HEK293 (cell line): ENCODE measurements around the gene HOGA1.

Experiments used
- CTCF ChIA-PET: fragments of 350-600 bp; formaldehyde crosslinking; extraction: SDS; loops from one replicate; lab custom pipeline; 2021; ENCODE audit warnings: antibody characterized with exemption; lab: Yijun Ruan, JAX
- POLR2A ChIA-PET: fragments of 300-600 bp; formaldehyde crosslinking; extraction: SDS; loops from one replicate; lab custom pipeline; 2020; ENCODE audit warnings: antibody characterized with exemption, inconsistent platforms; lab: Yijun Ruan, JAX
- H3K27ac ChIP-seq: fragments of 200-500 bp; sonication (Bioruptor generic); 2 replicates; pipeline ENCODE4 v1.5.1; 2014; ENCODE audit warnings: low read depth, low read length, control low read depth, inconsistent platforms; ENCODE audit errors: extremely low read depth
- H3K36me3 ChIP-seq, 2 experiments: fragments of 200-500 bp in 1 of 2; sonication (Bioruptor generic) in 1 of 2; 1 replicate in 1 of 2; 2 replicates in 1 of 2; pipeline ENCODE4 v1.5.1; 2014 to 2017; ENCODE audit warnings: inconsistent platforms in 2 of 2, low read length in 2 of 2; ENCODE audit not compliant: control insufficient read depth in 2 of 2, insufficient read depth in 1 of 2
- H3K4me1 ChIP-seq: fragments of 200-500 bp; sonication (Bioruptor generic); 2 replicates; pipeline ENCODE4 v1.5.1; 2014; ENCODE audit warnings: mild to moderate bottlenecking, low read length, inconsistent platforms; ENCODE audit not compliant: control insufficient read depth, insufficient read depth
- H3K4me3 ChIP-seq: 2 replicates; pipeline ENCODE4 v1.5.1; 2011; ENCODE audit warnings: low read depth, mild to moderate bottlenecking, control low read depth, low read length, moderate library complexity
- H3K9me3 ChIP-seq: fragments of 200-500 bp; sonication (Bioruptor generic); 2 replicates; pipeline ENCODE4 v1.5.1; 2014; ENCODE audit warnings: low read depth, low read length, inconsistent platforms; ENCODE audit not compliant: control insufficient read depth, insufficient read depth
- ELK4 ChIP-seq: IDR thresholded peaks from 2 replicates; pipeline ENCODE4 v1.6.1; 2011; ENCODE audit warnings: mild to moderate bottlenecking, low read depth, low read length, borderline replicate concordance
- INSM2 ChIP-seq: fragments of 450-650 bp; formaldehyde crosslinking; IDR thresholded peaks from 2 replicates; pipeline ENCODE4 v1.5.1; 2016; ENCODE audit warnings: missing biosample characterization, missing genetic modification characterization
- PRDM2 ChIP-seq: fragments of 450-650 bp; formaldehyde crosslinking; IDR thresholded peaks from 2 replicates; pipeline ENCODE4 v1.5.1; 2016; ENCODE audit warnings: missing biosample characterization, missing genetic modification characterization, borderline replicate concordance
- SP2 ChIP-seq: fragments of 450-650 bp; formaldehyde crosslinking; IDR thresholded peaks from 2 replicates; pipeline ENCODE4 v1.5.1; 2016; ENCODE audit warnings: missing biosample characterization, missing genetic modification characterization
- YY2 ChIP-seq: fragments of 450-650 bp; formaldehyde crosslinking; IDR thresholded peaks from 2 replicates; pipeline ENCODE4 v1.5.1; 2016; ENCODE audit warnings: missing biosample characterization, missing genetic modification characterization
- ZBTB17 ChIP-seq: fragments of 450-650 bp; formaldehyde crosslinking; IDR thresholded peaks from 2 replicates; pipeline ENCODE4 v1.5.1; 2016; ENCODE audit warnings: missing biosample characterization, missing genetic modification characterization
- ZFHX2 ChIP-seq: fragments of 450-650 bp; formaldehyde crosslinking; conservative IDR thresholded peaks from 2 replicates; pipeline ENCODE4 v1.5.1; 2016; ENCODE audit warnings: missing biosample characterization, missing genetic modification characterization
- ZNF155 ChIP-seq: fragments of 450-650 bp; formaldehyde crosslinking; IDR thresholded peaks from 2 replicates; pipeline ENCODE4 v1.5.1; 2016; ENCODE audit warnings: missing biosample characterization, missing genetic modification characterization
- ZNF214 ChIP-seq: fragments of 450-650 bp; formaldehyde crosslinking; IDR thresholded peaks from 2 replicates; pipeline ENCODE4 v1.5.1; 2017; ENCODE audit warnings: missing biosample characterization, mild to moderate bottlenecking, missing genetic modification characterization, borderline replicate concordance
- ZNF223 ChIP-seq: fragments of 450-650 bp; formaldehyde crosslinking; IDR thresholded peaks from 2 replicates; pipeline ENCODE4 v1.5.1; 2016; ENCODE audit warnings: missing biosample characterization, missing genetic modification characterization
- ZNF248 ChIP-seq: fragments of 450-650 bp; formaldehyde crosslinking; IDR thresholded peaks from 2 replicates; pipeline ENCODE4 v1.5.1; 2017; ENCODE audit warnings: missing biosample characterization, missing genetic modification characterization
- ZNF621 ChIP-seq: fragments of 450-650 bp; formaldehyde crosslinking; IDR thresholded peaks from 2 replicates; pipeline ENCODE4 v1.5.1; 2017; ENCODE audit warnings: missing biosample characterization, missing genetic modification characterization
- ZNF645 ChIP-seq: fragments of 450-650 bp; formaldehyde crosslinking; IDR thresholded peaks from 2 replicates; pipeline ENCODE4; 2016; ENCODE audit warnings: missing biosample characterization, missing genetic modification characterization
- ZNF660 ChIP-seq: fragments of 450-650 bp; IDR thresholded peaks from 2 replicates; pipeline ENCODE4 v1.5.1; 2018; ENCODE audit warnings: missing biosample characterization, mild to moderate bottlenecking, missing genetic modification characterization
- ZNF664 ChIP-seq: fragments of 450-650 bp; formaldehyde crosslinking; IDR thresholded peaks from 2 replicates; pipeline ENCODE4 v1.5.1; 2016; ENCODE audit warnings: missing biosample characterization, missing genetic modification characterization
- ZNF777 ChIP-seq: fragments of 450-650 bp; formaldehyde crosslinking; IDR thresholded peaks from 2 replicates; pipeline ENCODE4 v1.5.1; 2017; ENCODE audit warnings: missing biosample characterization, missing genetic modification characterization, borderline replicate concordance
- ZNF792 ChIP-seq: fragments of 450-650 bp; formaldehyde crosslinking; IDR thresholded peaks from 2 replicates; pipeline ENCODE4 v1.5.1; 2016; ENCODE audit warnings: missing biosample characterization, missing genetic modification characterization

The HOGA1 gene

GRCh38 chr10:97600616-97601015, 16.4 kb downstream of the HOGA1 start:
- no peaks in the 10 kb centered on the region for H3K4me1 ChIP-seq
- CTCF ChIA-PET, result interaction anchor here (1.1 to 1.3 kb wide), 2 partner anchors 12 to 49 kb away, joined by 4 read pairs; no protein-coding TSS in a partner anchor
- H3K27ac ChIP-seq, result no peak overlapping the region
- H3K9me3 ChIP-seq, result no peaks in the 10 kb centered on the region
- H3K36me3 ChIP-seq, result no peaks in the 10 kb centered on the region
- H3K4me3 ChIP-seq, result no peak overlapping the region
- TF ChIP-seq ZNF621 (tag by site-specific recombination) (no peak), ZBTB17 (peak; percentile 34; the same call in 1 of the 2 replicates)
- POLR2A ChIA-PET, result no interaction called here

- ChIA-PET CTCF (interaction anchor here (2.1 kb wide), 1 partner anchor 10 kb away, joined by 6 read pairs; no protein-coding TSS in a partner anchor), POLR2A (no interaction called here)
- TF ChIP-seq ZNF664 (tag by site-specific recombination) (no peak), ZNF248 (tag by site-specific recombination) (no peak), ZNF155 (tag by site-specific recombination) (no peak), ZNF792 (no peak), YY2 (no peak), ELK4 (no peak), PRDM2 (no peak), ZNF660 (tag by site-specific recombination) (no peak), INSM2 (tag by site-specific recombination) (no peak), ZNF645 (tag by site-specific recombination) (no peak), SP2 (tag by site-specific recombination) (no peak), ZNF214 (tag by site-specific recombination) (no peak), ZNF223 (tag by site-specific recombination) (no peak), ZFHX2 (tag by site-specific recombination) (no peak), ZNF777 (tag by site-specific recombination) (no peak)
These were observed 17.4 kb downstream of the HOGA1 start for GRCh38 chr10:97601268-97602215.

More at GRCh38 chr10:97601268-97602215, 17.4 kb downstream of the HOGA1 start:
- Histone ChIP-seq H3K36me3 (no peaks in the 10 kb centered on the region), H3K27ac (no peak overlapping the region), H3K4me1 (no peaks in the 10 kb centered on the region), H3K9me3 (no peaks in the 10 kb centered on the region), H3K4me3 (no peak overlapping the region)
